Esophagus muscularis mucosa (tissue), 4 donors: ENCODE results near the gene ST7. TPM values are rescaled to one million over a fixed set of nuclear protein-coding genes. Genes with fewer than 3 reads are reported as not detected.

Source experiments
- DNase-seq: peaks from one replicate; pipeline ENCODE4 v3.0.0-alpha.2; 2017; ENCODE audit errors: extremely low spot score
- H3K27ac ChIP-seq, 4 donors: fragments of 200-600 bp; sonication (generic); replicated peaks in 1 of 4; 1 replicate in 3 of 4; 2 replicates in 1 of 4; pipeline ENCODE4 v1.5.1; 2016 to 2019; ENCODE audit warnings: mild to moderate bottlenecking in 1 of 4
- H3K27me3 ChIP-seq, 4 donors: fragments of 200-600 bp; sonication (generic); one replicate each; pipeline versions ENCODE4 v1.5.1 to v1.6.0; 2016 to 2019
- H3K36me3 ChIP-seq, 4 donors: fragments of 200-600 bp; sonication (generic); one replicate each; pipeline ENCODE4 v1.5.1; 2016 to 2019
- H3K4me1 ChIP-seq, 4 donors: fragments of 200-600 bp; sonication (generic); one replicate each; pipeline ENCODE4 v1.5.1; 2016 to 2019
- H3K4me3 ChIP-seq, 4 donors: fragments of 200-600 bp; sonication (generic); 1 replicate in 2 of 4; 2 replicates in 2 of 4; pipeline ENCODE4 v1.5.1; 2016 to 2019; ENCODE audit warnings: mild to moderate bottlenecking in 4 of 4, moderate library complexity in 1 of 4
- H3K9me3 ChIP-seq, 4 donors: fragments of 200-600 bp; sonication (generic); 1 replicate in 3 of 4; 2 replicates in 1 of 4; pipeline ENCODE4 v1.5.1; 2016 to 2019
- EP300 ChIP-seq: sonication (generic); formaldehyde crosslinking; IDR thresholded peaks from one replicate; pipeline ENCODE4 v1.6.1; 2017; ENCODE audit warnings: antibody characterized with exemption
- POLR2A ChIP-seq: fragments of 450-650 bp; IDR thresholded peaks from one replicate; pipeline ENCODE4 v1.6.1; 2017; ENCODE audit warnings: antibody characterized with exemption, moderate library complexity, mild to moderate bottlenecking, low read depth
- POLR2AphosphoS5 ChIP-seq, 2 donors: sonication (generic); formaldehyde crosslinking; IDR thresholded peaks; one replicate each; pipeline ENCODE4 v1.6.1; 2017; ENCODE audit warnings: antibody characterized with exemption in 2 of 2
- WGBS: methylation state at CpG from one replicate; pipeline ENCODE4 v1.1.5; 2018; 5-methylcytosine and 5-hydroxymethylcytosine counted together
- intact Hi-C: fragments of 100-400 bp; cut with DNase I; formaldehyde crosslinking; loops from one replicate; pipeline ENCODE4 v1.15.1; 2023
- total RNA-seq, 4 donors: library from RNA; depleted of rRNA; stranded (reverse); fragments of >200 nt; gene quantifications; one replicate each; pipeline versions ENCODE4 v1.1.0 to v1.2.1, GENCODE V29; 2016
- TF ChIP-seq, protein P1 (sequence below), 3 experiments: fragments of 200-600 bp in 2 of 3; fragments of 450-650 bp in 1 of 3; sonication (generic) in 2 of 3; IDR thresholded peaks; one replicate each; pipeline ENCODE4 v1.5.1; 2017 to 2019; ENCODE audit warnings: antibody characterized with exemption in 3 of 3, mild to moderate bottlenecking in 2 of 3, moderate library complexity in 1 of 3

ST7 gene
- total RNA-seq, 4 donors from 2014 or later = 16.9 to 22.0 (median 18.2) TPM

DNA sequence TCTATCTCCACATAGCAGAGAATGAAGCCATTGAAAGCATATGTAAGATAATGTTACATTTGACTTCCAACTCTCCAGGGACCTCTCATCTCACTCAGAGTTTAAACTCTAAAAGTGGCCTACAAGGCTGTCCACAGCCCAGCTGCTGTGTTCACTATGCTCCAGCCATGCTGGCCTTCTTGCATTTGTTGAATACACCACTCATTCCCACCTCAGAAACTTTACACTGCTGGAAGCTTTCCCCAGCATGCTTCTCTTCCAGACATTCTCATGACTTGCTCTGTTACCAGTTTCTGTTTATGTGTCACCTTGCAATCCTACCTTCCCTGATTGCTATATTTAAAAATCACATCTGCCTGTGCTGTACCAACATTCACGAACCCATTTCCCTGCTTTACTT lies 202.4 kb downstream of the ST7 start:
- no peaks in the 10 kb centered on the region for H3K36me3 ChIP-seq
- intact Hi-C loops = no loop called here
- no peaks in the 10 kb centered on the region for H3K9me3 ChIP-seq
- 97% methylated on average over 1 of the region's 1 CpG for WGBS
- H3K27me3 ChIP-seq = no peaks in the 10 kb centered on the region
- DNase-seq = no peak
- no peak overlapping the region for H3K4me3 ChIP-seq
- no peak overlapping the region for H3K27ac ChIP-seq
- peaks cover 25 to 38% (median 31%) of the 10 kb centered on the region in 4 donors for H3K4me1 ChIP-seq
- TF ChIP-seq POLR2A = no peak
- TF ChIP-seq, protein P1, sequence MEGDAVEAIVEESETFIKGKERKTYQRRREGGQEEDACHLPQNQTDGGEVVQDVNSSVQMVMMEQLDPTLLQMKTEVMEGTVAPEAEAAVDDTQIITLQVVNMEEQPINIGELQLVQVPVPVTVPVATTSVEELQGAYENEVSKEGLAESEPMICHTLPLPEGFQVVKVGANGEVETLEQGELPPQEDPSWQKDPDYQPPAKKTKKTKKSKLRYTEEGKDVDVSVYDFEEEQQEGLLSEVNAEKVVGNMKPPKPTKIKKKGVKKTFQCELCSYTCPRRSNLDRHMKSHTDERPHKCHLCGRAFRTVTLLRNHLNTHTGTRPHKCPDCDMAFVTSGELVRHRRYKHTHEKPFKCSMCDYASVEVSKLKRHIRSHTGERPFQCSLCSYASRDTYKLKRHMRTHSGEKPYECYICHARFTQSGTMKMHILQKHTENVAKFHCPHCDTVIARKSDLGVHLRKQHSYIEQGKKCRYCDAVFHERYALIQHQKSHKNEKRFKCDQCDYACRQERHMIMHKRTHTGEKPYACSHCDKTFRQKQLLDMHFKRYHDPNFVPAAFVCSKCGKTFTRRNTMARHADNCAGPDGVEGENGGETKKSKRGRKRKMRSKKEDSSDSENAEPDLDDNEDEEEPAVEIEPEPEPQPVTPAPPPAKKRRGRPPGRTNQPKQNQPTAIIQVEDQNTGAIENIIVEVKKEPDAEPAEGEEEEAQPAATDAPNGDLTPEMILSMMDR (IDR thresholded peaks at IDR 0.05) = no peak
- TF ChIP-seq EP300 = no peak
- no peak for TF ChIP-seq POLR2AphosphoS5 (IDR thresholded peaks at IDR 0.05)

DNA sequence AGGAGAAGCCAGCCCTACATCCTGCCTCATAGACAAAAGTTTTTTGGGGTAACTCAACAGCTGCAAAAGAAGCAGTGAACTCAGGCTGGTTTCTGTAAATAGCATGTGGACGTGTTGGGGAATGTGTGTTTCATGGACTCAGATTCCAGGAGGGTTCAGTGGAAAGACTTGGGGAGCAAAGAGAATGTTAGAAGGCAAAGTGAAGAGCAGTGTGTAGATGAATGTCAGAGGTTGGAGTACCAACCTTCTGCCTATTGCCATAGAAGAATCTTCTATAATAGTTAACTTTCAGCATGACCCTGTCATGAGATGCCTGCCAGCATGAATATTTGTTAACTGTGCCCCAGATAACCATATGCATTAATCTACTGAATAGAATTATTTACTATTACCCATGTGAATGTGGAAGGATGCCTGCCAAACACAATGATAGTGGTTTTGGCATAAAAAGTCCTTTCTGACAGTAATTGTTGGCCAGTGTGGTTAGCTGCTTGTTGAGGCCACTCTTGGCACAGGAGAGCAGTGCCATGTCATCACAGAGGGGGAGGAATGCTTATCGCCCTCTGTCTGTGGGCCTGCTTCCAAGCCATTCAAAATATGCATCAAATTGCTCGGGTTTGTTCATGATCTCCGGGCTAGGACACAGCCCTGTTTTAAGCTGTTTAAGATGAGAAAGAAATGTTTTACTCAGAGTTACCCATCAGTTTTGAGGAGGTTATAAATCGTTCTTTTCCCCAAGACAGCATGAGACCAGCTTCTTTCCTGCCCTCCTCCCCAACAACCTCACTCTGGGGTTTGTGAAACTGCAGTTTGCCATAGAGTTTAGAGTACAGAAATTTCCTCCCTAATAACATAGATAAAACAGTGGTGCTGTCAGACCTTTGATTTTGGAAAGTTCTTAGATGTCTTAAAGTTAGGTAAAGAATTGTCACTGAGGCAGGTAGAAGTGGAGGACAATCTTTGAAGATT lies 204.2 kb downstream of the ST7 start:
- Histone ChIP-seq H3K4me3 (no peak overlapping the region), H3K9me3 (no peaks in the 10 kb centered on the region), H3K4me1 (peaks cover 20 to 35% (median 26%) of the 10 kb centered on the region in 4 donors), H3K27me3 (no peaks in the 10 kb centered on the region), H3K36me3 (no peaks in the 10 kb centered on the region), H3K27ac (peak overlapping the region in 2 of 4 donors; percentile 4 to 33)
- 50% methylated on average over 5 of the region's 5 CpGs for WGBS
- no peak for DNase-seq
- intact Hi-C loops = no loop called here
- TF ChIP-seq EP300 (no peak), POLR2A (no peak)
- TF ChIP-seq, protein P1 (IDR thresholded peaks at IDR 0.05) = peak in 1 of 3 experiments; percentile 6

DNA sequence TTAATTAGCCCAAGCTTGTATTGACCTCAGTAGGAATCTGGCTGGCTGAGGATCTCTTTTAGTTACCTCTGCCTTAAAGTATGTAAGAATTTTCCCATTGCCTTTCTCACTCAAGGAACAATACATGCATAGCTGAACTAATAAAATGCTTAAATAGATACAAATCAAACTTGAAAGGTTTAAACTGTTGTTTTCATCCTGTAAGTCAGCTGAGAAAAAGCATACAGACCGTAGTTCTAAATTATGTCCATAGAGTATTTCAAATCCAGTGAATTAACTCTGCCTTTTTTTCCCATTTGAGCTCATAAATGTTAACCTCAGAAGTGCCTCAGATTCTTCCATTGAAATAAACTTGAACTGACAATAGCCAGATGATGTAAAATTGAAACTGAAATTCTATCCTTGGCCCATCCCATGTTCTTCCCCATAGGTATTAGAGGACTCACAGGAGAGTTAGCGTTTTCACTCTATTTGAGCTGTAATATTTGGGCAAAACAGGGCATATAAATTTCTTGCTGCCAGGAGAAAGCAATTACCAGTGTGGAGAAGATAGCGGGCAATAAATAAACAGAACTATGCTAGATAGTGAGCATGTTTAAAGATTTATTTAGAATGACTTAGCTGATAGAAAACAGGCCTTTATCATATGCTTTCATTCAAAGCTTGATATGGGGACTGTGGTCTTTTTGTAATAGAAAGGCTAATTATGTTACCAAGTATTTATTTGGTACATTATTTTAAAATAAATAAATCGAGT lies 205.8 kb downstream of the ST7 start:
- WGBS = 69% methylated on average over 4 of the region's 4 CpGs
- intact Hi-C loops = no loop called here
- no peak for TF ChIP-seq POLR2AphosphoS5 (IDR thresholded peaks at IDR 0.05)
- no peak for TF ChIP-seq EP300
- TF ChIP-seq POLR2A = no peak

DNA sequence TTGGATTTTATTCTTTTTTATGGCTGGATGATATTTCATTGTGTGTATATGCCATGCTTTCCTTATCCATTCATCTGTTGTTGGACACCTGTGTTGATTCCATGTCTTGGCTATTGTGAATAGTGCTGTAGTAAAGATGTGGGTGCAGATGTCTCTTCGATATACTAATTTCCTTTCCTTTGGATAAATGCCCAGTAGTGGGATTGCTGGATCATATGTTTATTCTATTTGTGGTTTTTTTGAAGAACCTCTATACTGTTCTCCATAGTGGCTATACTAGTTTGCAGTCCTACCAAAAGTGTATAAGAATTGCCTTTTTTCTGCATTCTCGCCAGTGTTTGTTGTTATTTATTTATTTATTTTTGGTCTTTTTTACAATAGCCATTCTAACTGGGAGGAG lies 209.8 kb downstream of the ST7 start:
- Histone ChIP-seq H3K9me3 (no peaks in the 10 kb centered on the region), H3K4me1 (peaks cover 8 to 14% (median 12%) of the 10 kb centered on the region in 4 donors), H3K27me3 (no peaks in the 10 kb centered on the region), H3K27ac (no peak overlapping the region), H3K36me3 (no peaks in the 10 kb centered on the region), H3K4me3 (no peak overlapping the region)
- WGBS = 96% methylated on average over 2 of the region's 2 CpGs
- intact Hi-C loops = no loop called here
- no peak for DNase-seq
- TF ChIP-seq POLR2A = no peak
- TF ChIP-seq, protein P1 (IDR thresholded peaks at IDR 0.05) = no peak
- no peak for TF ChIP-seq POLR2AphosphoS5 (IDR thresholded peaks at IDR 0.05)
- no peak for TF ChIP-seq EP300

More for the DNA sequence above, 205.8 kb downstream of the ST7 start:
- Histone ChIP-seq H3K27ac (no peak overlapping the region), H3K36me3 (no peaks in the 10 kb centered on the region), H3K9me3 (no peaks in the 10 kb centered on the region), H3K4me3 (no peak overlapping the region), H3K27me3 (no peaks in the 10 kb centered on the region), H3K4me1 (peaks cover 18 to 31% (median 26%) of the 10 kb centered on the region in 4 donors)
- no peak for DNase-seq

DNA sequence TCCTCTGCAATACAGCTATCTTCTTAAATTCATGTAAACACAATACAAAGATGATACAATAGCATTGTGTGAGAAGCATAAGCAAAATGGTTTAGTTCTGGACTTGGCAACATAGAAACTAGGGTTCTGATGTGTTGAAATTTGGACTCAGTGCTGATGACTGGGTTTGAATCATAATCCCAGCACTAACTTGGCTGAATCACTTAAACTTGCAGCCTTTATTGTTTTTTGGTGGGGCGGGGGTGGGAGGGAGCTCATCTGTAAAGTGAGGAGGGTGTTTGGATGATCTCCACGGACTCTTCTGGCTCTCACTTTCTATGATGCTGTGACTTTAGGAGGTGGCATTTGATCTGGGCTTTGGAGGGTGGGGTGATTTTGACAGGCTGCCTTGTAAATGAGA lies 211.3 kb downstream of the ST7 start:
- Histone ChIP-seq H3K36me3 (no peaks in the 10 kb centered on the region), H3K27me3 (no peaks in the 10 kb centered on the region), H3K9me3 (no peaks in the 10 kb centered on the region), H3K4me3 (no peak overlapping the region), H3K4me1 (peaks cover 0 to 3% (median 0%) of the 10 kb centered on the region in 4 donors), H3K27ac (no peak overlapping the region)
- 70% methylated on average over 1 of the region's 2 CpGs for WGBS
- intact Hi-C loops = no loop called here
- TF ChIP-seq, protein P1 (IDR thresholded peaks at IDR 0.05) = no peak
- no peak for TF ChIP-seq POLR2AphosphoS5 (IDR thresholded peaks at IDR 0.05)
- no peak for TF ChIP-seq POLR2A
- TF ChIP-seq EP300 = no peak
- no peak for DNase-seq
